Parathyroid adenoma (tissue), 2 donors: Measurements from ENCODE around the gene DTNA.
"Not testable (repeated sequence)": the region's sequence is repeated elsewhere in the genome, so short reads cannot be mapped to it uniquely, and the experiment has no call there.

Experiments
- H2AFZ ChIP-seq: fragments of 300-600 bp; sonication (generic); one replicate; pipeline ENCODE4 v1.7.0; 2017; ENCODE audit warnings: antibody characterized with exemption, mild to moderate bottlenecking
- H3K27ac ChIP-seq: fragments of 300-600 bp; sonication (generic); one replicate; pipeline ENCODE4 v1.7.0; 2017
- H3K27me3 ChIP-seq: fragments of 300-600 bp; sonication (generic); one replicate; pipeline ENCODE4 v1.7.0; 2017; ENCODE audit warnings: low read length; ENCODE audit not compliant: control insufficient read depth, insufficient read depth
- H3K36me3 ChIP-seq: fragments of 300-600 bp; sonication (generic); one replicate; pipeline ENCODE4 v1.7.0; 2017; ENCODE audit warnings: low read length; ENCODE audit not compliant: control insufficient read depth, insufficient read depth
- H3K4me1 ChIP-seq: fragments of 300-600 bp; sonication (generic); one replicate; pipeline ENCODE4 v1.7.0; 2017; ENCODE audit warnings: control low read depth
- H3K4me2 ChIP-seq: fragments of 300-600 bp; sonication (generic); one replicate; pipeline ENCODE4 v1.7.0; 2017; ENCODE audit warnings: low read length
- H3K4me3 ChIP-seq: fragments of 300-600 bp; sonication (generic); one replicate; pipeline ENCODE4 v1.7.0; 2017; ENCODE audit warnings: low read depth, low read length
- H3K79me2 ChIP-seq: fragments of 300-600 bp; sonication (generic); one replicate; pipeline ENCODE4 v1.7.0; 2017; ENCODE audit warnings: control low read depth
- H3K9ac ChIP-seq: fragments of 300-600 bp; sonication (generic); one replicate; pipeline ENCODE4 v1.7.0; 2017; ENCODE audit warnings: mild to moderate bottlenecking
- H3K9me3 ChIP-seq: fragments of 300-600 bp; sonication (generic); one replicate; pipeline ENCODE4 v1.7.0; 2017; ENCODE audit warnings: low read length; ENCODE audit not compliant: control insufficient read depth
- CTCF ChIP-seq: fragments of 300-600 bp; sonication (generic); IDR thresholded peaks from one replicate; pipeline ENCODE4 v1.7.0; 2017; ENCODE audit warnings: antibody characterized with exemption, mild to moderate bottlenecking
- donor health status: primary hyperparathyroidism.

DTNA gene

GRCh38 chr18:34915046-34915445 is 204.9 kb downstream of the DTNA start:
- no peaks in the 10 kb centered on the region for H3K27me3 ChIP-seq
- H3K27ac ChIP-seq, result no peak overlapping the region
- H3K79me2 ChIP-seq, result no peaks in the 10 kb centered on the region
- H2AFZ ChIP-seq, result no peak overlapping the region
- H3K9me3 ChIP-seq, result no peaks in the 10 kb centered on the region
- H3K9ac ChIP-seq, result no peak overlapping the region
- TF ChIP-seq CTCF, result no peak
- H3K4me2 ChIP-seq, result no peak overlapping the region
- H3K36me3 ChIP-seq, result no peaks in the 10 kb centered on the region
- H3K4me1 ChIP-seq, result no peaks in the 10 kb centered on the region
- no peak overlapping the region for H3K4me3 ChIP-seq

DNA sequence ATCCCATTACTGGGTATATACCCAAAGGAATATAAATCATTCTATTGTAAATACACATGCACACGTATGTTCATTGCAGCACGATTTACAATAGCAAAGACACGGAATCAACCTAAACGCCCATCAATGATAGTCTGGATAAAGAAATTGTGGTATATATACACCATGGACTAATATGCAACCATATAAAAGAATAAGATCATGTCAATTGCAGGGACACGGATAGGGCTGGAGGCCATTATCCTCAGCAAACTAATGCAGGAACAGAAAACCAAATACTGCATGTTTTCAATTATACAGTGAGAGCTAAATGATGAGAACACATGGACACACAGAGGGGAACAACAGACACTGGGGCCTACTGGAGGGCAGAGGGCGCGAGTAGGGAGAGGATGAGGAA is 206.4 kb downstream of the DTNA start:
- H3K4me1 ChIP-seq, H2AFZ ChIP-seq, H3K9me3 ChIP-seq, H3K9ac ChIP-seq, H3K4me3 ChIP-seq, H3K4me2 ChIP-seq, H3K36me3 ChIP-seq, H3K27me3 ChIP-seq, H3K27ac ChIP-seq, H3K79me2 ChIP-seq: not testable (repeated sequence)

- Histone ChIP-seq H3K9me3 (no peaks in the 10 kb centered on the region), H3K36me3 (no peaks in the 10 kb centered on the region), H3K79me2 (no peaks in the 10 kb centered on the region), H3K4me1 (no peaks in the 10 kb centered on the region), H3K9ac (no peak overlapping the region), H3K27me3 (no peaks in the 10 kb centered on the region), H3K4me2 (no peak overlapping the region), H3K4me3 (no peak overlapping the region), H2AFZ (no peak overlapping the region), H3K27ac (no peak overlapping the region)
- no peak for TF ChIP-seq CTCF
Measured at GRCh38 chr18:34918856-34919255, 208.8 kb downstream of the DTNA start.

GRCh38 chr18:34921226-34921625 is 211.1 kb downstream of the DTNA start:
- no peaks in the 10 kb centered on the region for H3K27me3 ChIP-seq
- H3K9ac ChIP-seq, result no peak overlapping the region
- H3K79me2 ChIP-seq, result no peaks in the 10 kb centered on the region
- no peaks in the 10 kb centered on the region for H3K4me1 ChIP-seq
- H3K27ac ChIP-seq, result no peak overlapping the region
- no peak overlapping the region for H2AFZ ChIP-seq
- TF ChIP-seq CTCF, result no peak
- H3K4me3 ChIP-seq, result no peak overlapping the region
- no peaks in the 10 kb centered on the region for H3K9me3 ChIP-seq
- no peak overlapping the region for H3K4me2 ChIP-seq
- H3K36me3 ChIP-seq, result no peaks in the 10 kb centered on the region

GRCh38 chr18:34921811-34922385 is 211.8 kb downstream of the DTNA start:
- H3K4me1 ChIP-seq, result no peaks in the 10 kb centered on the region
- H3K9ac ChIP-seq, result no peak overlapping the region
- H3K79me2 ChIP-seq, result no peaks in the 10 kb centered on the region
- H3K27me3 ChIP-seq, result no peaks in the 10 kb centered on the region
- H3K27ac ChIP-seq, result no peak overlapping the region
- H3K36me3 ChIP-seq, result no peaks in the 10 kb centered on the region
- no peak overlapping the region for H3K4me2 ChIP-seq
- H3K9me3 ChIP-seq, result no peaks in the 10 kb centered on the region
- no peak overlapping the region for H3K4me3 ChIP-seq
- no peak overlapping the region for H2AFZ ChIP-seq
- no peak for TF ChIP-seq CTCF

- not testable (repeated sequence) for H3K79me2 ChIP-seq, H3K9ac ChIP-seq, H3K4me3 ChIP-seq, H3K36me3 ChIP-seq, H3K9me3 ChIP-seq, H3K27ac ChIP-seq, H2AFZ ChIP-seq, H3K4me1 ChIP-seq, H3K27me3 ChIP-seq, H3K4me2 ChIP-seq
Measured at GRCh38 chr18:34922594-34922993, 212.5 kb downstream of the DTNA start.
